K562 (cell line): ENCODE data around the gene DDX20. TPM values are rescaled to one million over a fixed set of nuclear protein-coding genes. Genes with fewer than 3 reads are reported as not detected.

Experiments used
- CEBPG ChIP-seq, 3 experiments: fragments of 200-800 bp in 1 of 3; sonication (Bioruptor generic) in 1 of 3; sonication (generic) in 1 of 3; formaldehyde crosslinking in 1 of 3; IDR thresholded peaks in 2 of 3; conservative IDR thresholded peaks in 1 of 3; 2 replicates each; pipeline versions ENCODE4 v1.6.1 to v1.8.0; 2016 to 2022; ENCODE audit warnings: missing compliant biosample characterization in 2 of 3, missing genetic modification characterization in 2 of 3, mild to moderate bottlenecking in 1 of 3, missing genetic modification reagents in 1 of 3
- STAG1 ChIP-seq: sonication (generic); formaldehyde crosslinking; IDR thresholded peaks from 2 replicates; pipeline ENCODE4 v1.5.0; 2020; ENCODE audit warnings: missing genetic modification reagents, borderline replicate concordance
- ZBED1 ChIP-seq: IDR thresholded peaks from 2 replicates; pipeline ENCODE4 v1.6.1; 2014
- polyA plus RNA-seq, 8 experiments: library from polyadenylated mRNA; depleted of rRNA in 4 of 8; stranded (reverse) in 5 of 8; unstranded in 3 of 8; fragments of >200 nt; fragmentation: Nextera tagmentation in 2 of 8; fragmentation: Illumina TruSeq in 1 of 8; extraction: Ambion mirVana in 2 of 8; extraction: Trizol in 1 of 8; gene quantifications; 2 replicates each; pipeline versions ENCODE4 v1.2.1 to v1.2.3, GENCODE V29; 2011 to 2014; ENCODE audit warnings: inconsistent platforms in 1 of 8, missing spikeins in 1 of 8
- total RNA-seq, 7 experiments: library from RNA; depleted of rRNA in 6 of 7; stranded (reverse); fragments of >200 nt in 6 of 7; fragmentation: Illumina TruSeq in 2 of 7; extraction: Trizol in 2 of 7; gene quantifications; 2 replicates each; pipeline versions ENCODE4 v1.2.1 to v1.2.3, GENCODE V29; 2011 to 2021; ENCODE audit warnings: low replicate concordance in 1 of 7
- TF ChIP-seq, protein P1 (sequence below): fragments of 200-600 bp; sonication (generic); IDR thresholded peaks from one replicate; pipeline ENCODE4 v1.6.1; 2012; ENCODE audit warnings: mild to moderate bottlenecking, low read depth, low read length, inconsistent platforms

Gene DDX20
- total and polyA plus RNA-seq, 9 of the 15 experiments (the other 6 are each of a cell fraction or from before 2014, with no cell fraction given), result 8.3 to 33.4 (median 24.5) TPM

DNA sequence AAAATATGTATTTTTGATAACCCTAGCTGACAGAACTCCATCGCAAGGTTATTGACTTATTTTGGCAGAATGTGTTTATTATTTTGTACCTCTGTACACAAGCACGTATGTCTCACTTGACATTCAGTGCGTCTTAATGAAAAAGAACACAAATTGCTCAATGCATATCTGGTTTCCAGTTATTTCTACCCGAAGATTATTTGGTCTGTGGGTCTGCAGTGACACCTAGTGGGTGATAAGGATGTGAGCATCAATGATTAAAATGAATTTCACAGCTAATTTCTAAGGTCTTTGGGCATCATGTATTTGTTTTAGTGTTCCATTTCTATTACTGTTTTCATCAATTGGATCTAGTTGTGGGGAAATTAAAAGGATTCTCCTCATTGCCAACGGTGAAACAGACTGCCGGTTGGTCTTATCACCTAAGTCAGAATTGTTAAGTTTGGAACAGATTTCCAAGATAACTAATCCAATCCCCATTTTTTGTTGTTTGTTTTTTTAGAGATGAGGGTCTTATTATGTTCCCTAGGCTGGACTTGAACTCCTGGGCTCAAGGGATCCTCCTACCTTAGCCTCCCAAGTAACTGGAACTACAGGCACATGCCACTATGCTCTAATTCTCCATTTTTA, 13.9 kb downstream of the DDX20 start (continued):
- TF ChIP-seq, protein P1, sequence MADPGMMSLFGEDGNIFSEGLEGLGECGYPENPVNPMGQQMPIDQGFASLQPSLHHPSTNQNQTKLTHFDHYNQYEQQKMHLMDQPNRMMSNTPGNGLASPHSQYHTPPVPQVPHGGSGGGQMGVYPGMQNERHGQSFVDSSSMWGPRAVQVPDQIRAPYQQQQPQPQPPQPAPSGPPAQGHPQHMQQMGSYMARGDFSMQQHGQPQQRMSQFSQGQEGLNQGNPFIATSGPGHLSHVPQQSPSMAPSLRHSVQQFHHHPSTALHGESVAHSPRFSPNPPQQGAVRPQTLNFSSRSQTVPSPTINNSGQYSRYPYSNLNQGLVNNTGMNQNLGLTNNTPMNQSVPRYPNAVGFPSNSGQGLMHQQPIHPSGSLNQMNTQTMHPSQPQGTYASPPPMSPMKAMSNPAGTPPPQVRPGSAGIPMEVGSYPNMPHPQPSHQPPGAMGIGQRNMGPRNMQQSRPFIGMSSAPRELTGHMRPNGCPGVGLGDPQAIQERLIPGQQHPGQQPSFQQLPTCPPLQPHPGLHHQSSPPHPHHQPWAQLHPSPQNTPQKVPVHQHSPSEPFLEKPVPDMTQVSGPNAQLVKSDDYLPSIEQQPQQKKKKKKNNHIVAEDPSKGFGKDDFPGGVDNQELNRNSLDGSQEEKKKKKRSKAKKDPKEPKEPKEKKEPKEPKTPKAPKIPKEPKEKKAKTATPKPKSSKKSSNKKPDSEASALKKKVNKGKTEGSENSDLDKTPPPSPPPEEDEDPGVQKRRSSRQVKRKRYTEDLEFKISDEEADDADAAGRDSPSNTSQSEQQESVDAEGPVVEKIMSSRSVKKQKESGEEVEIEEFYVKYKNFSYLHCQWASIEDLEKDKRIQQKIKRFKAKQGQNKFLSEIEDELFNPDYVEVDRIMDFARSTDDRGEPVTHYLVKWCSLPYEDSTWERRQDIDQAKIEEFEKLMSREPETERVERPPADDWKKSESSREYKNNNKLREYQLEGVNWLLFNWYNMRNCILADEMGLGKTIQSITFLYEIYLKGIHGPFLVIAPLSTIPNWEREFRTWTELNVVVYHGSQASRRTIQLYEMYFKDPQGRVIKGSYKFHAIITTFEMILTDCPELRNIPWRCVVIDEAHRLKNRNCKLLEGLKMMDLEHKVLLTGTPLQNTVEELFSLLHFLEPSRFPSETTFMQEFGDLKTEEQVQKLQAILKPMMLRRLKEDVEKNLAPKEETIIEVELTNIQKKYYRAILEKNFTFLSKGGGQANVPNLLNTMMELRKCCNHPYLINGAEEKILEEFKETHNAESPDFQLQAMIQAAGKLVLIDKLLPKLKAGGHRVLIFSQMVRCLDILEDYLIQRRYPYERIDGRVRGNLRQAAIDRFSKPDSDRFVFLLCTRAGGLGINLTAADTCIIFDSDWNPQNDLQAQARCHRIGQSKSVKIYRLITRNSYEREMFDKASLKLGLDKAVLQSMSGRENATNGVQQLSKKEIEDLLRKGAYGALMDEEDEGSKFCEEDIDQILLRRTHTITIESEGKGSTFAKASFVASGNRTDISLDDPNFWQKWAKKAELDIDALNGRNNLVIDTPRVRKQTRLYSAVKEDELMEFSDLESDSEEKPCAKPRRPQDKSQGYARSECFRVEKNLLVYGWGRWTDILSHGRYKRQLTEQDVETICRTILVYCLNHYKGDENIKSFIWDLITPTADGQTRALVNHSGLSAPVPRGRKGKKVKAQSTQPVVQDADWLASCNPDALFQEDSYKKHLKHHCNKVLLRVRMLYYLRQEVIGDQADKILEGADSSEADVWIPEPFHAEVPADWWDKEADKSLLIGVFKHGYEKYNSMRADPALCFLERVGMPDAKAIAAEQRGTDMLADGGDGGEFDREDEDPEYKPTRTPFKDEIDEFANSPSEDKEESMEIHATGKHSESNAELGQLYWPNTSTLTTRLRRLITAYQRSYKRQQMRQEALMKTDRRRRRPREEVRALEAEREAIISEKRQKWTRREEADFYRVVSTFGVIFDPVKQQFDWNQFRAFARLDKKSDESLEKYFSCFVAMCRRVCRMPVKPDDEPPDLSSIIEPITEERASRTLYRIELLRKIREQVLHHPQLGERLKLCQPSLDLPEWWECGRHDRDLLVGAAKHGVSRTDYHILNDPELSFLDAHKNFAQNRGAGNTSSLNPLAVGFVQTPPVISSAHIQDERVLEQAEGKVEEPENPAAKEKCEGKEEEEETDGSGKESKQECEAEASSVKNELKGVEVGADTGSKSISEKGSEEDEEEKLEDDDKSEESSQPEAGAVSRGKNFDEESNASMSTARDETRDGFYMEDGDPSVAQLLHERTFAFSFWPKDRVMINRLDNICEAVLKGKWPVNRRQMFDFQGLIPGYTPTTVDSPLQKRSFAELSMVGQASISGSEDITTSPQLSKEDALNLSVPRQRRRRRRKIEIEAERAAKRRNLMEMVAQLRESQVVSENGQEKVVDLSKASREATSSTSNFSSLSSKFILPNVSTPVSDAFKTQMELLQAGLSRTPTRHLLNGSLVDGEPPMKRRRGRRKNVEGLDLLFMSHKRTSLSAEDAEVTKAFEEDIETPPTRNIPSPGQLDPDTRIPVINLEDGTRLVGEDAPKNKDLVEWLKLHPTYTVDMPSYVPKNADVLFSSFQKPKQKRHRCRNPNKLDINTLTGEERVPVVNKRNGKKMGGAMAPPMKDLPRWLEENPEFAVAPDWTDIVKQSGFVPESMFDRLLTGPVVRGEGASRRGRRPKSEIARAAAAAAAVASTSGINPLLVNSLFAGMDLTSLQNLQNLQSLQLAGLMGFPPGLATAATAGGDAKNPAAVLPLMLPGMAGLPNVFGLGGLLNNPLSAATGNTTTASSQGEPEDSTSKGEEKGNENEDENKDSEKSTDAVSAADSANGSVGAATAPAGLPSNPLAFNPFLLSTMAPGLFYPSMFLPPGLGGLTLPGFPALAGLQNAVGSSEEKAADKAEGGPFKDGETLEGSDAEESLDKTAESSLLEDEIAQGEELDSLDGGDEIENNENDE, result no peak
- no peak; the same call in 1 of the 2 replicates for TF ChIP-seq STAG1 (CRISPR knock-in tag)
- no peak for TF ChIP-seq ZBED1
- TF ChIP-seq CEBPG (CRISPR knock-in tag; IDR thresholded peaks at IDR 0.05), result 0 out of 2 replicates have a peak, but pooled peaks have one; percentile 44
- TF ChIP-seq CEBPG (tag; conservative IDR thresholded peaks at IDR 0.05 in 1 of 2, IDR thresholded peaks at IDR 0.05 in 1 of 2), result peak; percentile 82 to 94
